Measurements from ENCODE around the gene IKZF5. TPM values are rescaled to one million over a fixed set of nuclear protein-coding genes. Genes with fewer than 3 reads are reported as not detected.
A peak's percentile ranks its signal among the peaks of the same experiment; 100 is the strongest.

IKZF5 gene
- total RNA-seq, 1 donor from 2014 or later, result 11.3 TPM

DNA sequence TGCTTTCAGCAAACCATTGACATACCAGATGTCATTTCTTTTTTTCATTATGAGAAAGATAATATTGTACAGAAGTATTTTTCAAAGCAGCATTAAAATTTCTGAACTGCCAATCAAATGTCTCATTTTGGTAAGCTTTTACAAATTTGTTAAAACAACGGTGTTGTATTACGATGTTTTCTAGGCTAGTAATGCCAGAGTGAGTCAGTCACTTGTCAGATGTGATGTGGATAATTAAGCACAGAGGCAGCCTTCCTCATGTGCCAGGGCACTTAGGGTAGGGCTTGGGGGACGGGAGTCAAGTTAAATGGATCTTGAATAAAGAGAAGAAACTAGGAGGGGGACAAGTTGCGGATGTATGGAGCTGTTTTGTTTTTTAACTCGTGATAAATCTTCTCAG is 18.3 kb downstream of the IKZF5 start:
- intact Hi-C loops (cut with DNase I), result no loop called here

DNA sequence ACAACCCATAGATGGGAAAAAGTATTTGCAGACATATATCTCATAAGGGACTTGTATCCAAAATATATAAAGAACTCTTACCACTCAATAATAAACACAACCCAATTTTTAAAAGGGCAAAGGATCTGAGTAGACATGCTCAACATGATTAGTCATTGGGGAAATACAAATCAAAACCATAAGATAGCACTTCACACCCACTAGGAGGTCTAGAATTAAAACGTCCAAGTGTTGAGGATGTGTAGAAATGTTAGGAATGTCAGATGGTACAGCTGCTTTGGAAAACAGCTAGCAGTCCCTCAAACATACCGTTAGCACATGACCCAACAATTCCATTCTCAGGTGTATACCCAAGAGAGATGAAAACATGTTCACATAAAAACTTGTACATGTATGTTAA is 20.1 kb downstream of the IKZF5 start:
- DNase-seq (ENCODE audit: low spot score), result no peak
- intact Hi-C loops (cut with DNase I), result no loop called here

More for the DNA sequence above, 18.3 kb downstream of the IKZF5 start:
- DNase-seq (ENCODE audit: low spot score), result no peak

DNA sequence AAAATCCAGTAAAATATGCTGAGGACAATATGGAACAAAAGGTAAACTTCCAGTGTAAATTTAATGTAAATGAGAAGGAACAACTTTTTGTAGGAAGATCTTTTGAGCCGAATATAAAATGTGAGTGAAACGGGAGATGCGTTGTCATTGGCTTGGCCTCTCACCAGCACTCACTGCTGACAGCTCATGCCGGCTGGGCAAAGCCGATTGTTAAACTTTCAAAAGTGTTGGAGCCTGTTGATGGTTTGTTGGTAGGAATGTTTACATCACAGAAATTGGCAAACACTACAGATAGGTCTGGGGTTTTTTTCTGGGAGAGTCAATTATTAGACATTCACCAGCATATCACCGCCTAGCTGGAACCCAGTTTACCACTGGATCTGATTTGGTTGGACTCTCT is 22.3 kb downstream of the IKZF5 start:
- intact Hi-C loops (cut with DNase I), result no loop called here
- no peak for DNase-seq (ENCODE audit: low spot score)

DNA sequence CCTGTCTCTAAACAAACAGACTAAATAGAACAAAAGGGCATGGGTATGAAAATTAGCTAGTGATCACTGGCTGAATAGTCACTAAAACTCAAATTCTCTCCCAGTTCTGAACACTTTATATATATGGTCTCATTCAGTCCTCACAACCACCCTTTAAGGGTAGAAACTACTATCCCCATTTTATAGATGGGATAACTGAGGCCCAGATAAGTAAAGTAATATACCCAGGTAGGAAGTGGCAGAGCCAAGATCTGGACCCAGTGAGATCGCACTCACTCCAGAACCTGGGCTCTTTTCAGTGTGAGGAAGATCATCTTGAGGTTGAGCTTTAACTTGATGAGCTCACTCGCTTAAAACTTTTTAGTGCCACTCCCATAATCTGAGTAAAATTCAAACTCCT is 23.9 kb downstream of the IKZF5 start:
- no peak for DNase-seq (ENCODE audit: low spot score)
- intact Hi-C loops (cut with DNase I), result no loop called here

DNA sequence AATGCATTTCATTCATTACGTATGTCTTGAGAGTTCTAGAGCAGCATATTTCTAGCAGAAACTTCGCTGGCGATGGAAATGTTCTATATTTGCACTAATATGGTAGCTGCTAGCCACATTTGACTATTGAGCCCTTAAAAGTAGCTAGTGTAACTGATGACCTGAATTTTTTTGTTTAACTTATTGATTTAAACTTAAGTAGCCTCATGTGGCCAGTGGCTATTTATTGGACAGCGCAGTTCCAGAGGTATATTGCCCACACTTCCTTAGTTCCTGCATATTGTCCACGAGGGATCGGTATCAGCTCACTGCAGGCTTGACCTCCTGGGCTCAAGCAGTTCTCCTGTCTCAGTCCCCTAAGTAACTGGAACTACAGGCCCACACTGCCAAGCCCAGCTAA is 24.7 kb downstream of the IKZF5 start:
- DNase-seq (ENCODE audit: low spot score), result no peak
- intact Hi-C loops (cut with DNase I), result no loop called here

DNA sequence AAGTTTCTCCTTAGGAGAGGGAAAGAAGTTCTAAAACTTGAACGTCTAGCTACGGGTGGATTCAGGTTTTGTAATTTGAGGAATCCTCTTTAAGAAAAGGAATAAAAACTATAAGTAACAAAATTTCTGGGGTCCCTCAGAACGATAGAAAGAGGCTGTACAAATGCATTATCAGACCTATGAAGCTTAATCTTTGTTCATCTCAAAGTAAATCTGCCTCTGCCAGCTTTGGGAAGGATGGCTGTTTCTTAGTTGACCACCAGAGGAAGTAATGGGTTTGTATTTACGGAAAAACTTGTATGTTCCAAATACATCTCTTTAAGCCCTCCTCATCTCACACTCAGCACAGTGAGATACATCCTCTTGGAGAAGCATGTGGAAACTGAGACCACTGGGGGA is 27.5 kb downstream of the IKZF5 start:
- DNase-seq (ENCODE audit: low spot score), result no peak
- intact Hi-C loops (cut with DNase I), result no loop called here

DNA sequence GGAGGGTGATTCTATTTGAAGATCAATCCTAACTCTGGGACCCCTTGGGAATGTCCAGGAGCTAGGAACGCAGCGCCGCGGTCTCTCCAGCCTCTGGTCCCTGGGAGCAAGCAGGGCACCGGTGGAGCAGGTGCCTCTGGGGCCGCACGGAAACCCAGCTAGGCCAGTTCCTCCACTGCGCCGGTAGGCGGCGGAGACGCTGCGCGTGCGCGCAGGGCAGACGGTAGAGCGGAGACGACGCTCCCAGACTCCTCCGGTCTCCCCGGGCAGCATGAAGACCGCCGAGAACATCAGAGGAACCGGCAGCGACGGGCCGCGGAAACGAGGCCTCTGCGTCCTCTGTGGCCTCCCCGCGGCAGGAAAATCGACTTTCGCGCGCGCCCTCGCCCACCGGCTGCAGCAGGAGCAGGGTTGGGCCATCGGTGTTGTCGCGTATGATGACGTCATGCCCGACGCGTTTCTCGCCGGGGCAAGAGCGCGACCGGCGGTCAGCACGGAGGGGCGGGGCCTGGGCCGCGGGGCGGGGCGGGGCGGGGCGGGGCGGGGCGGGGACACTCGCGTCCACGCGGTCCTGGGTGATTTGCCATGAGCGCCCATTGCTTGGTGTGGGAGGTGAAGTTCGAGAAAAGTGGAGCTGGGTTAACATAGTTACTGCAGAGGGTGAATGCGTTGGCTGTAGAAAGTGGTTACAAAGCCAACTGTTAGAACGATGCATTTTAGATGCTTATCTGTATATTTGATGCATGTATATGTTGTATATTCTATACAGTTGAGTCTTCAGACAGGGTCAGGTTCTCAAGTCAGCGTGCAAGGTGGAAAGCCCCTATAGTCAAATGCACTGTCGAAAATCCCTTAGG is 28.2 kb downstream of the IKZF5 start, which contains the start of gene PSTK:
Gene PSTK, plus strand, starts transcription at position 193 of the 857 bp plus-strand sequence. Its CDS starts 79 bp downstream, at position 272.
- intact Hi-C loops (cut with DNase I), result loop anchor here (1.0 kb wide), 1 partner anchor 28 kb away; the partner anchor contains the start of gene IKZF5
- peak; percentile 95 for DNase-seq (ENCODE audit: low spot score)

DNA sequence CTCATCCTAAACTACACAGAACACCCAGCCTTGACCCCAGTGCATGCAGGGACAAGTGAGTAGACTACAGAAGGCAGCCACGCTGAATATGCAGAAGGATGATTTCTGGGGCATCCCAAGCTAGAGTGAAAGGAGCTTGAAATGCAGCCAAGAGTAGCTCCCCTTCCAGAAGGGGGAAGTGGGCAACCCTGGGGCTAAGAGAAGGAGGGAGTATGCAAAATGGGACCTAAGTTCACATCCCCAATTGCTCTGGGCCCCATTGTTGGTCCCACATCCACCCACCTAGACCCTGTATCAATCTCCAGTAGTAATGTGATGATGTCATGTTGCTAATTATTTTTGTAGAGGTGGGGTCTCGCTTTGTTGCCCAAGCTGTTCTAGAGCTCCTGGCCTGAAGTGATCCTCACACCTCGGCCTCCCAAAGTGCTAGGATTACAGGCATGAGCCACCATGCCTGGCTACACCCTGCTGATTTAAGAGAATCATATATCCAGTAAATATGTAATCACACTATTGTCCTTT is 34.0 kb downstream of the IKZF5 start:
- DNase-seq (ENCODE audit: low spot score), result no peak
- intact Hi-C loops (cut with DNase I), result no loop called here

DNA sequence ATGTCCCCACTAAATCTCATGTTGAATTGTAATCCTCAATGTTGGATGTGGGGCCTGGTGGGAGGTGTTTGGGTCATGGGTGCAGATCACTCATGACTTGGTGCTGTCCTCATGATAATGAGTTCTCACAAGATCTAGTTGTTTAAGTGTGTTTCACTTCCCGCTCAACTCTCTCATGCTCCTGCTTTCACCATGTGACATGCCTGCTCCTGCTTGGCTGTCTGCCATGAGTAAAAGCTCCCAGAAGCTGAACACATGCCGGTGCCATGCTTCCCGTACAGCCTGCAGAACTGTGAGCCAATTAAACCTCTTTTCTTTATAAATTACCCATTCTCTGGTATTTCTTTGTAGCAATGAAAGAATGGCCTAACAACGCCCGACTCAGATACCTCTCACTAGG is 34.6 kb downstream of the IKZF5 start:
- intact Hi-C loops (cut with DNase I), result no loop called here
- DNase-seq (ENCODE audit: low spot score), result no peak

DNA sequence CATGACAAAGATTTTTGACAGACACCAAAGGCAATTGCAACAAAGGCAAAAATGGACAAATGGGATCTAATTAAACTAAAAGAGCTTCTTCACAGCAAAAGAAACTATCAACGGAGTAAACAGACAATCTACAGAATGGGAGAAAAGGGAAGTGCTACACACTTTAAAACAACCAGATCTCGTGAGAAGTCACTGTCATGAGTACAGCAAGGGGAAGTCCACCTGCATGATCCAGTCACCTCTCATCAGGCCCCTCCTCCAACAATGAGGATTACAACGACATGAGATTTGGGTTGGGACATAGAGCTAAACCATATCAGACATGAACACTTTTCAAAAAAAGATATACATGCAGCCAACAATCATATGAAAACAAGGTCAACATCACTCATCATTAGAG is 39.9 kb downstream of the IKZF5 start:
- intact Hi-C loops (cut with DNase I), result no loop called here
- no peak for DNase-seq (ENCODE audit: low spot score)

DNA sequence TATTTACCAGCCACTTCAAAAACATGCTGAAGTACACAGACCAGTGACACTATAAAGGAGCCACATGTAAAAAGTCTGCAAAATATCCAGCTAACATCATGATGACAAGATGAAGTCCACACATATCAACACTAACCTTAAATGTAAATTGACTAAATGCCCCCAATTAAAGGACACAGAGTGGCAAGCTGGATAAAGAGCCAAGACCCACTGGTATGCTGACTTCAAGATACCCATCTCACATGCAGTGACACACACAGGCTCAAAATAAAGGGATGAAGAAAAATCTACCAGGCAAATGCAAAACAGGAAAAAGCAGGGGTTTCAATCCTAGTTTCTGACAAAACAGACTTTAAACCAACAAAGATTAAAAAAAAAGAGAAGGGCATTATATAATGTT is 41.7 kb downstream of the IKZF5 start:
- intact Hi-C loops (cut with DNase I), result no loop called here
- DNase-seq (ENCODE audit: low spot score), result no peak

DNA sequence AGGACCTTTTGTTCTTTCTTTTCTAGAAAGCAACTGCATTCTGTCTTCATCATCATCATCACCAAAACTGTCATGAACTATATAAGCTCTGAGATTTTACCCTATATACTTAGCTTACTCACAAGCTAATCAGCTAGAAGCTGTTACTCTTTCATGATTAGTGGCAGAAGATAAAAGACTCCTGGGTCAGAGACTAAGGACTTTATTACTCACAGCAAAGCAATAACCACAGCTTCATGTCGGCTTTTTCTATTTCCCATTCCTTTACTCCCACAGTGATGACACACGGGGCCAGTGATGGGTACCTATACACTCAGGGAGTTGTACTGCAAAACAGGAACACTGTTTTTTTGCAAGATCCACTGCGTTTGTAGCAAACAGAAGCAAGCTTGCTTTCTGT is 46.2 kb downstream of the IKZF5 start:
- intact Hi-C loops (cut with DNase I), result no loop called here
- DNase-seq (ENCODE audit: low spot score), result no peak

DNA sequence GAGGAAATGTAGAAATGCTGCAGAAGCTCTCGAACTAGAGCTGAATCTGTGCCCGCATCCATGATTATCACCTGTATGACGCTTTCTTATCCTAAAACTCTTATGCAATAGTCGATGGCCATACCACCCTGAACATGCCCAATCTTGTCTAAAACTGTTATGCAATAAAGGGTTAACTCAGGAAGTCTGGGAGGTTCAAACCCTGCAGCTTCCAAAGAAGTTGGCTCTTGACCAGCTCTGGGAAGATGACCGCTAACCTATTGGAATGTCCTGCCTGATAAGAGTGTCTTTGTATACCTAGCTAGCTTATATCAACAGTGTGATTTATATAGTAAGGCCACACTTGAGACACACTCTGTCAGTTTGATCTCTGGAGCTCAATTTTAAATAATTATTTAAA is 51.1 kb downstream of the IKZF5 start:
- intact Hi-C loops (cut with DNase I), result no loop called here
- no peak for DNase-seq (ENCODE audit: low spot score)

DNA sequence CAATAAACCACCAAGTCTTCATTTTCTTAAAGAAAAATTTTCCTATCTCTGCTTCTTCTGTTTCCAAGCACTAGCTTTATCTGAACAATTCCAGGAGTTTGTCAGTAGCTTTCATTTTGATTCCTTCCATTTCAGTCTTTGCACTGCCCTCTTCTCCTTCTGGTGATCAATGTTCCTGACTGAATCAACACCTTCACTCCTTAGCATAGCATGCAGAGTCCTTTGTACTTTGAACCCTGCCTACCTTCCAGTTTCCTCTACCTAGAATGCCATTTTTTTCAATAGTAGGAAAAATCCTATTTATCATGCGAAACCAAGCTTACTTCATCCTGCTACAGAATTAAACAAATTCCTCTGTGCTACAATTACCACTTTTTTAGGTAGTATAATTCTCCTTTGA is 52.7 kb downstream of the IKZF5 start:
- no peak for DNase-seq (ENCODE audit: low spot score)
- intact Hi-C loops (cut with DNase I), result no loop called here

DNA sequence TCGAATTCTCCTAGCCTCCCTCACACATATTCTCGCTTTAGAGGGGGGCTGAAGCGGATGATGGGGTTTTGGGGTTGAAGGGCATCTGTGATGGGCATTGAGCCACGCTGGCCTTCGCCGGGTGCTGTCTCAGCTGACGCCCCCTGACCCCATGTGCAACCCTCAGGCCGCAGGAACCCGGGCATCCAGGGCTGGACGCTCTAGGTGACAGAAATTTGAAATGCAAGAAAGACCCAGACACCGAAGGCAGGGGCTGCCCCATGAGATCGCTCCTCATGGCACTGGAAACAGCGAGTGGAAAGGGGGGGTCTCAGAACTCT is 53.9 kb downstream of the IKZF5 start:
- no peak for DNase-seq (ENCODE audit: low spot score)
- intact Hi-C loops (cut with DNase I), result loop anchor here (1.0 kb wide), 1 partner anchor 54 kb away; the partner anchor contains the start of gene IKZF5

DNA sequence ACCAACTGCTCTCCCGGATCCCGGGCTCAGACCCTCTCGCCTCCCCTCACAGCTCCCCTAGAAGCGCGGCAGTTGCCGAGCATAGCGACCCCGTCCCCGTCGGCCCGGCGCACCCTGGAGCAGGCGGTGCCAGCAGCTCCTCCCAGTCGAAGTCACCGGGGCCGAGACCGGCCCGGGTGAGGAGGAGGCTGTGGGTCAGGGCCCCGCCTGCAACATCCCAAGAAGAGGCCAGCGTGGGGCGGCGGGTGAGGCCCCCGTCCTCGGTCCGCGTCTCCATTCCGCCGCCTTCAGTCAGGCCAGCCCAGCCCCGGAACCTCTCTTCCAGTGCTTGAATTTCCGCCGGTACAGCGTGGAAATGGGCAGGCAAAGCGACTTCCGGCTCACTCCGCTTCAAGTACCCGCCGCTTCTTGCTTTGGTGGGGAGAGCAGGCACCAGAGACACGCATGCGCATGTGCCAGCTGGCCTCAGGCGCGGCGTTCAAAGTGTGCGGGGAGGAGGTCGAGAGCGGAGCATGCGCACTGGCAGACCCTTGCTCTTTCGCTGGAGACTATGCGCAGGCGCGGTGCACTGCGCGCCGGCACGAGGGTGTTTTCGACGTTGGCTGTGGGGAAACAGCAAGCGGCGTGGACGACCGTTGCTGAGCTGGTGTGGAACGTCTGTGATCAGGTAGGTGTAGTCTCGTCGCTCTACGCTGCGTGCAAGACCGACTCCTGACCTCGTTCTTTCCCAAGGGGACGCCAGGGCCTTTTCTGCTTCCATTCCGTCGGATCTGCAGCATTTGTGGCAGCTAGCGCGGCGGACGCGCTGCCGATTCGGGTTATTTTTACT is 54.5 kb downstream of the IKZF5 start, which contains the start of gene C10orf88:
Gene C10orf88, minus strand, starts transcription at position 326 of the 829 bp plus-strand sequence. Its CDS starts 49 bp downstream, at position 277.
- intact Hi-C loops (cut with DNase I), result loop anchor here (1.0 kb wide), 1 partner anchor 54 kb away; the partner anchor contains the start of gene IKZF5
- peak; percentile 97 for DNase-seq (ENCODE audit: low spot score)

DNA sequence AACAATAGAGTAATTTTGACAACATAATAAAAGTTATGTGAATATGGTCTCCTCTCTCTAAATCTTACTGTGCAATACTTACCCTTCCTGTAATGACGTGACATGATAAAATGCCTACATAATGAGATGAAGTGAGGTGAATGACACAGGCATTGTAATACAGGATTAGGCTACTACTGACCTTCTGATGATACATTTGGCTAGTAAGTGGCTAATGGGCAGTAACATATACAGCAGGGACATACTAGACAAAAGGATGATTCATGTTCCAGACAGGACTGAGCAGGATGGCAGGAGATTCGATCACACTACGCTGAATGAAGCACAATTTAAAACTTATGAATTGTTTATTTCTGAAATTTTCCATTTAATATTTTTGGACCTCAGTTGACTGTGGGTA is 59.3 kb downstream of the IKZF5 start:
- intact Hi-C loops (cut with DNase I), result no loop called here
- DNase-seq (ENCODE audit: low spot score), result no peak

Data from cardiac septum (tissue), 1 donor.